Fibroblast of skin of back (primary cell): ENCODE data around the gene AOPEP.
"Not testable (repeated sequence)": the region's sequence is repeated elsewhere in the genome, so short reads cannot be mapped to it uniquely, and the experiment has no call there.

Source experiments
- DNase-seq: peaks from one replicate; pipeline ENCODE4 v3.0.0-alpha.2; 2013

AOPEP gene

GRCh38 chr9:95001720-95002119 is 275.2 kb downstream of the AOPEP start:
- DNase-seq = no peak

GRCh38 chr9:95003689-95004410 is 277.4 kb downstream of the AOPEP start:
- DNase-seq = peak; percentile 67

GRCh38 chr9:95004411-95005277 is 278.1 kb downstream of the AOPEP start:
- peak; percentile 52 for DNase-seq

GRCh38 chr9:95005278-95006143 is 279.0 kb downstream of the AOPEP start:
- DNase-seq = no peak

- peak; percentile 69 for DNase-seq
These were observed 280.8 kb downstream of the AOPEP start for GRCh38 chr9:95007226-95007869.

- DNase-seq = peak; percentile 76
These were observed 281.8 kb downstream of the AOPEP start for GRCh38 chr9:95008151-95008771.

- DNase-seq = no peak
These were observed 283.0 kb downstream of the AOPEP start for GRCh38 chr9:95009459-95009858.

- no peak for DNase-seq
These were observed 283.9 kb downstream of the AOPEP start for GRCh38 chr9:95010431-95010838.

- peak; percentile 40 for DNase-seq
These were observed 285.7 kb downstream of the AOPEP start for GRCh38 chr9:95012035-95012708.

- no peak for DNase-seq
These were observed 286.4 kb downstream of the AOPEP start for GRCh38 chr9:95012902-95013301.

GRCh38 chr9:95014917-95015316 is 288.4 kb downstream of the AOPEP start:
- no peak for DNase-seq

GRCh38 chr9:95015569-95015968 is 289.1 kb downstream of the AOPEP start:
- no peak for DNase-seq

GRCh38 chr9:95017062-95017461 is 290.6 kb downstream of the AOPEP start:
- peak; percentile 43 for DNase-seq

GRCh38 chr9:95017661-95018060 is 291.2 kb downstream of the AOPEP start:
- no peak for DNase-seq

- peak; percentile 95 for DNase-seq
These were observed 291.8 kb downstream of the AOPEP start for GRCh38 chr9:95018099-95018936.

- not testable (repeated sequence) for DNase-seq
These were observed 294.1 kb downstream of the AOPEP start for GRCh38 chr9:95020644-95021043.

GRCh38 chr9:95021166-95021886 is 294.8 kb downstream of the AOPEP start:
- no peak for DNase-seq

GRCh38 chr9:95022657-95023056 is 296.2 kb downstream of the AOPEP start:
- DNase-seq = no peak

- peak; percentile 93 for DNase-seq
These were observed 296.9 kb downstream of the AOPEP start for GRCh38 chr9:95023217-95024003.
